CD4-positive, alpha-beta T cell treated with Interleukin-12 subunit alpha and Interleukin-12 subunit beta, for 1 hour (primary cell): Measurements from ENCODE around the gene LPGAT1.
"Not testable (repeated sequence)": the region's sequence is repeated elsewhere in the genome, so short reads cannot be mapped to it uniquely, and the experiment has no call there.

Source experiments
- DNase-seq: peaks from one replicate; pipeline ENCODE4 v3.0.0-alpha.2; 2020

The LPGAT1 gene

GRCh38 chr1:211732293-211732980 lies 98.1 kb downstream of the LPGAT1 start:
- no peak for DNase-seq

DNA sequence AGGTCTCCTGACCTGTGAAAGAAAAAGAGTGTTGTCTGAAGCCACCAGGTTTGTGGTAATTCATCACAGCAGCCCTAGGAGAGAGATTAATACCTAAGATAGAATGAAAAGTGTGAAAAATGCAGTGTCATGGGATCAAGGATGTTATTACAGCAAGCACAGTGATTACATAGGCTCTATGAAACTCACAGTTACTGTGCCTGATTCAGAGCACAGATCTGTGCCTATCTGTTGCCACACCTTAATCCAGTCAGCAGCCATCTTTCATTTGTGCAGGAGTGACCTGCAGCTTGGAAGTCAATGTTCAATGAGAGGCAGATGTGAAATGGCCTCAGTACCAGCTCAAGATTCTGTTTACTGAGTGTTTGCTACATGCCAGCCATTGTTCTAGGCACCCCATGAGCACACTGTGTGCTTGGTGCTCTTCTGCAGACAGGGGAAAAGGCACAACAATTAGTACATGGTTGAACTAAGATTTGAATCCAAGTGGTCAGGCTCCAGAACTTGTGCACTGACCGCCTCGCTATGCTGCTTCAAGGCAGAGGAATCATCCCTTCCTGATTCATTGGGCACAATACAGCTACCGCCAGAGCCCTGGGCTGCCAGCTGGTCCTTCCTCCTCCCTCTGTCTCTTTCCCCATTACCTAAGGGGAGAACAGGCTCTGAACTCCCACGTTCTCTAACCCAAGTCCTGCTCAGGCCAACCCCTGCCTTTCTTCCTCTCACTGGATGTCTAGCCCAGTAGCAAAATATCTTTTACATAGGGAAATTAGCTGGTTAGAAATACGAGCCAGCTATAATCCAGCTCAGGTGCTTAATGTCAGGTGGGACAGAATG lies 98.9 kb downstream of the LPGAT1 start:
- no peak for DNase-seq

GRCh38 chr1:211730347-211730746 lies 100.2 kb downstream of the LPGAT1 start:
- DNase-seq, result no peak

DNA sequence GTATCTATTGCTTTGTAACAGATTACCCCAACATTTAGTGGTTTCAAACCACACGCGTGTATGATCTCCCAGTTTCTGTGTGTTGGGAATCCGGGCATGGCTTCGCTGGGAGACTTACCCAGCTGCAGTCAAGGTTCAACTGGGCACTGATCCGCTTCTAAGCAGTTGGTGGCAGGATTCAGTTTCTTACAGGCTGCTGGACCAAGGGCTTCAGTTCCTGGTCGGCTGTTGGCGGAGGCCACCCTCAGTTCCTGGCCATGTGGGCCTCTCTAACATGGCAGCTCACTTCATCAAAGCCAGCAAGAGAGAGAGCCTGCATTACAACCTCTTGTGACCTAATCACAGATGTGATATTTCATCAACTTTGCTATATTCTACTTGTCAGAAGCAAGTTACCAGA lies 101.3 kb downstream of the LPGAT1 start:
- no peak for DNase-seq

DNA sequence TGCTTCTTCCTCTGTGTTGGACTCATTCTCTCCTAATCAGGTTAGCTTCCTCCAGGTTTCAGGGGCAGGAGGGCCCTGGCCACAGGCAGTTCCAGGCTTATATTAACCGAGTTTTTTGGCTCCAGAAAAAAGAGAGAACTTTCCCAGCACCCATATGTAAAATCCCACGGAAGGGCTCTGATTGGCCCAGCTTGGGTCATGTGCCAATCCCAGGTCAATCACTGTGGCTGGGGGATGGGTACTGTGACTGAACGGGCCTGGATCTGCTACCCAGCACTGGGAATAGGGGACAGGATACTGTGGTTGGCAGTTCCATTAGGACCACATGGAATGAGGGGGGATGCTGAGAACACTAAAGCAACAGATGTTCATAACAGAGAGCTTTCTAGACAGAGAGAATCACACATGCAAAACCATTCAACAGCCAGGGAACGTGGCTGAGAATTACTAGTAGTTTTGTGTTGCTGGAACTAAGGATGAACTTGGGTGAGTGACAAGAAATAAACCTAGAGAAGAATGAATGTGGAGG lies 104.0 kb downstream of the LPGAT1 start:
- no peak for DNase-seq

GRCh38 chr1:211724687-211725196 lies 105.8 kb downstream of the LPGAT1 start:
- no peak for DNase-seq

DNA sequence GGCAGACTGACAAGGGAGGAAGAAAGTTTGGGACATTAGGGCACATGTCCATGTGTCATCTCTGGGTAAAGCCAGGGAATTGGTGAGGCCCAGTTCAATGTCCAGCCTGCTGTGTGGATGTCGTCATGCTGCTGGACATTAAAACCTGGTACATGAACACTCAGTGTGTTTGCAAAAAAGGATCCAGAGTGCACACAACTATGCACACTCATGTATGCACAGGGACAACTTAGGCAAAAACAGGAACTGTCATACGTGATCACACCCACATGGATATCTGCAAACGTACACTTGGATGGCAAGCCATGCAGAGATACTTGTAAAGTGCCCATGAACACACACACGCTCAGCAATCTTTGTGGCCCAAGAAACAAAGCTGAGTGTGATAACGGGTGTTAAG lies 107.3 kb downstream of the LPGAT1 start:
- no peak for DNase-seq

GRCh38 chr1:211722277-211723175 lies 108.0 kb downstream of the LPGAT1 start:
- no peak for DNase-seq

- DNase-seq, result not testable (repeated sequence)
Observed at GRCh38 chr1:211716555-211716954, 114.0 kb downstream of the LPGAT1 start.

DNA sequence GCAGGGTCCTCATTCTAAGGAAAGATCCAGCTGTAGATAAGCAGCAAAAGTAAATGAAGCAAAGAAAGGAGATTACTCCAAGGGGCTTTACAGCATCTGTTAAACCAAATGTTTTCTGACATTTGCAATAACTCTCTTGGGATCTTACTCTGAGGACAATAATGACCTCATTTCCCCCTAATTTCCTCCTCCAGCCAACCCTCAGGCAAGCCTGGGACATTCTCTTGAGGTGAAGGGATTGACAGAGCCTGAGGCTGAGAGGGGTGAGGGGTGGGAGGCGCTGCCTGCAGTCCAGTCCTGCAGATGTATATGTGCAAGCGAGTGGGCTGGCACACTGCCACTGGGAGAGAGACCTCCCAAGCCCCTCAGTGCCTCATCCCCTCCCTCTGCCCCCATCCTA lies 114.6 kb downstream of the LPGAT1 start:
- DNase-seq, result no peak

- no peak for DNase-seq
Observed at GRCh38 chr1:211714154-211714553, 116.4 kb downstream of the LPGAT1 start.

DNA sequence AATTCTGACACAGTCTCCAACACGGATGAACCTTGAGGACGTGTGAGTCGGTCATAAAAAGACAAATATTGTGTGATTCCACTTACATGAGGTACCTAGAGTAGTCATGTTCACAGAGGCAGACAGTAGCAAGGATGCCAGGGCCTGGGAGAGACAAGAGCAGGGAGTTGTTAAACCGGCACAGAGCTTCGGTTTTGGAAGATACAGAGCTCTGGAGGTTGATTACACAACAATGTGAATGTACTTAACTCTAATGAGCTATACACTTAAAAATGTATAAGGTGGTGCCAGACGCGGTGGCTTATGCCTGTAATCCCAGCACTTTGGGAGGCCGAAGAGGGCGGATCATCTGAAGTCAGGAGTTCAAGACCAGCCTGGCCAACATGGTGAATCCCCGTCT lies 117.3 kb downstream of the LPGAT1 start:
- DNase-seq, result no peak

GRCh38 chr1:211711315-211711705 lies 119.3 kb downstream of the LPGAT1 start:
- DNase-seq, result no peak

- no peak for DNase-seq
Observed at GRCh38 chr1:211710566-211711314, 119.8 kb downstream of the LPGAT1 start.

DNA sequence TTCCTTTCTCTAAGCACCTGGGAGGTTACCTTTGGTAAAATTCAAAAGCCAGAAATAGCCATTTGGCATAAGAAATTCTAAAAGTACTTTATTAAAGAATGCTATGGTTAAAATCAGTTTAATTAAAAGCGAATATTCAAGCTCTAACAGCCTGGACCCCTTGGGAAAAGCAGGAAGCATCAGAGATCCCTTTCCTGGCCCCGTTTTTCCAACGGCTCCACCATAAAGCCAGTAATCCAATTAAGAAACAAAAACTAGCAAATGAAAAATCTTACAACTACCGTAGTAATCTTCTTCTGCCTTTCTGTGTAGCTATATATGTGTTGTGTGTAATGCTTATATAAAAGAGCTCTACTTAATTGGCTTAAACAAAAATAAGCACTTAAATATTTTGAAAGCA lies 121.6 kb downstream of the LPGAT1 start:
- DNase-seq, result no peak

DNA sequence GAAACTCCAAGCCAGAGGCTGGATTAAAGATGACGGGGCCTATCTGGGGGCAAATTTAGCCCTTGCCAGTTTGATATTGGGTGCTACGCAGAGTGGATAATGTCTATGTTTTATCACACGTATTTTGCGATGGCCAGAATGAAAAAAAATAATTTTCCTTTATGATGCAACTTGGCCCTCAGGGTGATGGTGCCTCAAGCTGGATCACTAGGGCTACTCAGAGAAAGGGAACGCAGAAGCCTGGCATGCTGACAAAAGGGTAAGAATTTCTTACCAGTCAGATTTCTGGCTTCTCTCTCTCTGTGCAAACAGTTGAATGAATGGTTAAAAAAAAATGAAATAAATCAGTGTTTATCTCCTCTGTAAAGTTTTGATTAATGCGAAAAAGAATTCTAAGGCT lies 122.6 kb downstream of the LPGAT1 start:
- no peak for DNase-seq

- no peak for DNase-seq
Observed at GRCh38 chr1:211705467-211706091, 125.0 kb downstream of the LPGAT1 start.

DNA sequence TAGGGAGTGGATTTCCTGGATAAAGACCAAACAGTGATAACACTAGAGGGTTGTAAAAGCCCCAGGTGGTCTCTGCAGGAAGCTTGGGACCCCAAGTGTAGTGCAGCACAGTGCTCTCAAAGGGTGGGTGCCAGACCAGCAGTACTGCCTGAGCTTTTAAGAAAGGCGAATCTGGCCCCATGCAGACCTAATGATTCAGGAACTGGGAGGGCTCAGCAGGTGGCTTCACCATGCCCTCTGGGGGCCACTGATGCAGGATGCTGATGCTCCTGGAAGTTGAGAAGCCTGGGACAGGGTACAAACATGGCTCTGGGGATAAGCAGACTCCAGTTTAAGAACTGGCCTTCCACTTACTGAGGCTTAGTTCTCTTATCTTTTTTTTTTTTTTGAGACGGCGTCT lies 126.0 kb downstream of the LPGAT1 start:
- no peak for DNase-seq

- no peak for DNase-seq
Observed at GRCh38 chr1:211703812-211704537, 126.6 kb downstream of the LPGAT1 start.

DNA sequence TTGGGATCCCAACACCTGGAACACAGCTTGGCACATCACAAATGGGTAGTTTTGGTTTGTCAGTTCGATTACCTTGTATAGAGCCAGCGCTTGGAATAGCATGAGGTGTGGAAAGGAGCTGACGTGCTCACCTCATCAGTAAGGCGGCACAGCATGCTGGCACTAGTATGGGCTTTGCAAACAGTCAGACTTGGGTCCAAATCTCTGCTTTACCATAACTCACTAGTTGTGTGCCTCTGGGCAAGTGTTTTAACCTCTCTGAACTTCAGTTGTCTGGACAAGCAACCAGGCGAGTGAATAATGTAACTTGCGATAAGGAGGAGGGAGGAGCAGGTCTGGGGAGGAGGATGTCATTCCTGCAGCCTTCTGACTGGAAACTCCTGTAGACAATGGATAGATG lies 128.8 kb downstream of the LPGAT1 start:
- DNase-seq, result no peak

- no peak for DNase-seq
Observed at GRCh38 chr1:211699059-211699458, 131.5 kb downstream of the LPGAT1 start.
